ENCODE results near the gene TSPAN15. TPM values are rescaled to one million over a fixed set of nuclear protein-coding genes. Genes with fewer than 3 reads are reported as not detected.

TSPAN15 gene
- total and polyA plus RNA-seq, 12 donors: 5.0 to 18.2 (median 10.6) TPM

DNA sequence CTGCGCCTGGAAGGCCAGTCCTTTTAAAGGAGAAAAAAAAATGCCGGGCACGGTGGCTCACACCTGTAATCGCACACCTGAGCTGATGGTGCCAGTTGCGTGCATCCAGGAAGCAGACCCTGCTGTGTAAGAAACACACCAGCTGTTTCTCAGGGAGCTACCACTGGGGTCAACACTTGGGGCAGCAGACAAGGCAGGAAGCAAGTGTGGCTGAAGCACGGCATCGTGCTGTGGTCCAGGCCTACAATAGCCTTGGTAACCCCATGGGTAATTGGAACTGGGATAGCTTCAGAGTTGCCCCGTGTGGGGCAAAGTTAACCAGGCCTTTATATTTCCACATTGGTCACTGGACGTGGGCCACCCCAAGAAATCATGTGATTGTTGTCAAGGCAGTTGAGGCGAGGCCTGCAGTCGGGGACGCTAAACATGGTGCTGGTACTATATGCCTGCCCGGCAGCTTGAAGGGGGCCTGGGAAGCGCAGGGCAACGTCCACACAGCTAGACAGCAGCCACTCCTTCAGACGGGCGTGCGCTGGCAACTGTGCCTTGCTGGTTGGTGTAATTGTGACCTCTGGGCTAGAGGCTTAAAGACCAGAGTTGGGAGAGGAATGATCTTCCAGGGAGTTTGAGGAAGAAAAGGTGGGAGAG lies 32.0 kb upstream of the TSPAN15 start:
- 93 to 94% methylated on average over 18 of the region's 18 CpGs for whole genome bisulfite sequencing, 2 donors
- Histone ChIP-seq H3K27me3 (no peaks in the 10 kb centered on the region), H3K9me3 (no peaks in the 10 kb centered on the region), H3K27ac (no peak overlapping the region), H3K4me1 (peaks cover 0 to 12% (median 5%) of the 10 kb centered on the region in 9 donors), H3K4me3 (no peak overlapping the region), H3K36me3 (no peaks in the 10 kb centered on the region)
- DNase-seq (no peak), ATAC-seq (no peak)
- intact Hi-C loops (cut with DNase I): no loop called here
- no peak for TF ChIP-seq CTCF (IDR thresholded peaks at IDR 0.05)

GRCh38 chr10:69419744-69420126 lies 31.5 kb upstream of the TSPAN15 start:
- no peak overlapping the region for H3K27ac ChIP-seq
- no peaks in the 10 kb centered on the region for H3K36me3 ChIP-seq

GRCh38 chr10:69421611-69422308 lies 29.5 kb upstream of the TSPAN15 start:
- H3K27ac ChIP-seq: peak overlapping the region in 6 of 10 donors; percentile 26 to 62 (median 50)
- ATAC-seq: peak; percentile 89 to 97 (median 92)
- H3K4me1 ChIP-seq: peaks cover 0 to 17% (median 6%) of the 10 kb centered on the region in 9 donors
- peak; percentile 76 to 80 for DNase-seq
- H3K4me3 ChIP-seq: no peak overlapping the region
- H3K36me3 ChIP-seq: no peaks in the 10 kb centered on the region
- no peak for TF ChIP-seq CTCF (IDR thresholded peaks at IDR 0.05)
- WGBS, 2 donors: 45 to 58% methylated on average over 13 of the region's 13 CpGs
- H3K9me3 ChIP-seq: no peaks in the 10 kb centered on the region
- intact Hi-C loops (cut with DNase I): loop anchor here in 3 of 10 donors (5.0 to 10.0 kb wide), 3 partner anchors 76 to 216 kb away; partner anchors contain the start of gene FAM241B (in 1 of the 3)
- no peaks in the 10 kb centered on the region for H3K27me3 ChIP-seq

More at GRCh38 chr10:69419744-69420126, 31.5 kb upstream of the TSPAN15 start:
- intact Hi-C loops (cut with DNase I): loop anchor here in 3 of 10 donors (5.0 to 10.0 kb wide), 3 partner anchors 78 to 218 kb away; partner anchors contain the start of gene FAM241B (in 1 of the 3)
- ATAC-seq: no peak
- Histone ChIP-seq H3K9me3 (no peaks in the 10 kb centered on the region), H3K4me3 (no peak overlapping the region), H3K27me3 (no peaks in the 10 kb centered on the region), H3K4me1 (peaks cover 0 to 12% (median 5%) of the 10 kb centered on the region in 9 donors)
- WGBS, 2 donors: 66 to 83% methylated on average over 11 of the region's 11 CpGs
- no peak for TF ChIP-seq CTCF (IDR thresholded peaks at IDR 0.05)
- no peak for DNase-seq

DNA sequence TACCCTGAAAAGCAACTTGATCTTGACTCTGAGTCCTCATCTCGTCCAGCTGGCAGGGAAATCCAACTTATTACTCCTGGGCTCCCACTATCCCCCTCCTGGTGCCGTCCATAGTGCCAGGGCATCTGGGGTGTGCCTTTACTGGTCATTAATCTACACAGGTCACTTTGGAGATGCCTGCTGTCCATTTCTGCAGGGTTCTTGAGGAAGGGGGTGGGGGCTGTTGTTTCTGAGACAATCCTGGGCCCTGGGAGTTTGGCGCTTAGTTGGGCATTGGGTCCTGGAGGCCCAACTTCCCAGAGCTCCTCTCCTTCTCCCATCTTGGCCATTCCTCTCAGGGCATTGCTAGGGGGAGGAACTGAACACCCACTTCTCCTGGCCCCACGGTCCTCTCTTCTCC lies 28.6 kb upstream of the TSPAN15 start:
- DNase-seq (no peak), ATAC-seq (no peak)
- Histone ChIP-seq H3K9me3 (no peaks in the 10 kb centered on the region), H3K4me1 (peaks cover 0 to 18% (median 6%) of the 10 kb centered on the region in 9 donors), H3K4me3 (no peak overlapping the region), H3K27me3 (no peaks in the 10 kb centered on the region), H3K36me3 (no peaks in the 10 kb centered on the region), H3K27ac (no peak overlapping the region)
- intact Hi-C loops (cut with DNase I): loop anchor here in 3 of 10 donors (5.0 to 10.0 kb wide), 3 partner anchors 75 to 215 kb away; partner anchors contain the start of gene FAM241B (in 1 of the 3)
- no peak for TF ChIP-seq CTCF (IDR thresholded peaks at IDR 0.05)
- 91 to 96% methylated on average over 4 of the region's 4 CpGs for WGBS, 2 donors

All from heart right ventricle (tissue), 16 donors.